Neuron (in vitro differentiated cells): ENCODE measurements around the gene TRAF1.

Source experiments
- H2AFZ ChIP-seq: one replicate; pipeline ENCODE4 v1.6.1; 2013; ENCODE audit warnings: low read depth, mild to moderate bottlenecking, inconsistent platforms, low read length, moderate library complexity
- H3K27me3 ChIP-seq: one replicate; pipeline ENCODE4 v1.6.1; 2013; ENCODE audit warnings: low read length; ENCODE audit not compliant: insufficient read depth
- H3K36me3 ChIP-seq: one replicate; pipeline ENCODE4 v1.6.1; 2013; ENCODE audit warnings: low read length; ENCODE audit not compliant: insufficient read depth
- H3K4me1 ChIP-seq: one replicate; pipeline ENCODE4 v1.6.1; 2013; ENCODE audit warnings: low read length; ENCODE audit not compliant: insufficient read depth
- H3K4me3 ChIP-seq: 2 replicates; pipeline ENCODE4 v1.5.1; 2013; ENCODE audit warnings: mild to moderate bottlenecking, low read length, moderate library complexity
- H3K9me3 ChIP-seq: one replicate; pipeline ENCODE4 v1.6.1; 2013; ENCODE audit warnings: low read length

The TRAF1 gene

DNA sequence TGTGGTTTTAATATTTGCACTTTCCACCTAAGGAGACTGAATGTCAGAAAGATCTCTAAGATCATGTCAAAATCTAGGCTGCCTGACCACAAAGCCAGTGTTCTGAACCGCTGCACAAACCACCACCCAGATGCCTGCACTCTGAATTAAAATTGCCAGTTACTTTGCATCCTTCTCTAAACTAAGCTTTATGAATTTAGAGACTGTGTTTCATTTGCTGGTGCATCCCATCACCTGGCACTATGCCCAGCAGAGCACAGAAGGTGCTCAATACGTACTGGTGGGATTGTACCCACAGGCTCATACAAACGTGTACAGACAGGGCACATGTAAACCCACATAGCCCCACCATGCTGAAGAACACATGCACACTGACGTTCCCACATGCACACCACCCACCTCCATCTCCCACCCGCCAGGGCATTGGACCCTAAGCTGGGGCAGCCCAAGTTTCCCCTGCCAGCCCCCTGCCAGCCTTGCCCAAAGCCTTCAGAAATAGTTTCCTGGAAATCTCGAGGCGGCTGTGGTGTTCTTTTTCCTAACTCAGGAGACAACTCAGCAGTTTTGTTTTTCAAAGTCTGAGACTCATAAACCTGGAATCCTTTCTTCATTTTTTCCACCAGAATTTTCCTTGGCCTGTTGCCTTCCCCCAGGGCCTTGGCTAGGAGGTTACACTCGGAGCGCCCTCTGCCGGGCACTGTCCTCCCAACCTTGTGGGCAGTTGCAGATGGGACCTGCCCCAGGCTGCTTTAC, 9.6 kb upstream of the TRAF1 start:
- H3K4me3 ChIP-seq: no peak overlapping the region
- no peaks in the 10 kb centered on the region for H3K4me1 ChIP-seq
- no peaks in the 10 kb centered on the region for H3K27me3 ChIP-seq
- no peaks in the 10 kb centered on the region for H3K9me3 ChIP-seq
- no peaks in the 10 kb centered on the region for H3K36me3 ChIP-seq
- no peak overlapping the region for H2AFZ ChIP-seq

DNA sequence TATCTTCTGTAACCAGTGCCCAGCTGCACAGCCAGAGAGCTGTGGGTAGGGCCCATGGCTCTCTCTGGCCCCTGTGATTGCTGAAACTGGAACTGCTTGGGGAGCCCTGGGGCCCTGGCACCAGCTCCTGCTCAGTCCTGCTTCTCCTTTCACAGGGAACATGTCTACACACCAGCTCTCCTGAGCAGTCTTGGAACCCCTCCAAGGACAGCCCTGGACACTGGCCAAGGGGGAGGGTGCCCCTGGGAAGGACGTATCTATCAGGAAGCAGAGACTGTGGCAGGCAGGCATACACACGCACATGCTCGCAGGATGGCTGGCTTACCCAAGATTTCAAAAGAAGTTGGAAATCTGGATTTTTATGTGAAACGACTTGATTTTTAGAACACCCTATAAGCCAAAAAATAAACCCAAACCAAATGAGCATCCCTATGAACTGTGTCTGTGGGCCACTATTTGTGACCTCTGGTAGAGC, 8.8 kb upstream of the TRAF1 start:
- Histone ChIP-seq H3K27me3 (no peaks in the 10 kb centered on the region), H3K4me1 (no peaks in the 10 kb centered on the region), H3K9me3 (no peaks in the 10 kb centered on the region), H3K36me3 (no peaks in the 10 kb centered on the region), H2AFZ (no peak overlapping the region), H3K4me3 (no peak overlapping the region)

- Histone ChIP-seq H2AFZ (no peak overlapping the region), H3K27me3 (no peaks in the 10 kb centered on the region), H3K4me3 (no peak overlapping the region), H3K9me3 (no peaks in the 10 kb centered on the region), H3K4me1 (no peaks in the 10 kb centered on the region), H3K36me3 (no peaks in the 10 kb centered on the region)
Observed at GRCh38 chr9:120934281-120934680, 7.7 kb upstream of the TRAF1 start.

DNA sequence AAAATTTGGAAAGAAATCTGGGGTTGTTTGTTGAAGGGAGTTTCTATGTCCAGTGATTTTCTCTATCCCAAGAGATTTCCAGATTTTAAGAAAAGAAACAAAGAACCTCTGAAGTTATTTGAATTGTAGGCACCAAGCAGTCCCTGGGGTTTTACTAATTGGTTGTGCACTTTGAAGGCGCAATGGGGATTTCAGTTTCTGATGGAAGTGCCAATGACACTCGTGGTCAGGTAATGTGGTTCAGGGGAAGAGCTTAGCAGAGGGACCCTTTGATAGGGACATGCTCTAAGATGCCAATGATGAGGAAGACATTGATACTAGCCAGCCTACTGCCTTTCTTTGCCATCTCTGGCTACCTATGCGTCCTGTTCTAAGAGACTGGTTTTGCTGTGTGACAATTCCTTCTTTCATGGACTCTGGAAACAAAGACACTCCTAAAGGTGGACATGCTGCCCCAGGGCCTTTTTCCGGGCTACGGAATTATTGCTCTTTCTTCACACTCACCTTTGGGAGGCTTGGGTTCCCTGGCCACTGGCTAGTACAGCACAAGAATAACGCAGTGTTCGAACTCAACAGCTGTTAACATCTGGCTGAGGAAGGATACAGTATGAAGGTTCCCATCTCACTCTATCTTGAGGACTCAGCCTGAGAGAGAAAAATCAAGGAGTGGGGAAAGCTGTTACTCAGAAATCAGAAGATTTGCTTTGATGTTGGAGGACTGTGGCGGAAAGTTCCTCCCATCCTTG, 6.9 kb upstream of the TRAF1 start:
- H3K4me1 ChIP-seq: no peaks in the 10 kb centered on the region
- no peak overlapping the region for H3K4me3 ChIP-seq
- H3K9me3 ChIP-seq: no peaks in the 10 kb centered on the region
- H3K36me3 ChIP-seq: no peaks in the 10 kb centered on the region
- H3K27me3 ChIP-seq: no peaks in the 10 kb centered on the region
- no peak overlapping the region for H2AFZ ChIP-seq

DNA sequence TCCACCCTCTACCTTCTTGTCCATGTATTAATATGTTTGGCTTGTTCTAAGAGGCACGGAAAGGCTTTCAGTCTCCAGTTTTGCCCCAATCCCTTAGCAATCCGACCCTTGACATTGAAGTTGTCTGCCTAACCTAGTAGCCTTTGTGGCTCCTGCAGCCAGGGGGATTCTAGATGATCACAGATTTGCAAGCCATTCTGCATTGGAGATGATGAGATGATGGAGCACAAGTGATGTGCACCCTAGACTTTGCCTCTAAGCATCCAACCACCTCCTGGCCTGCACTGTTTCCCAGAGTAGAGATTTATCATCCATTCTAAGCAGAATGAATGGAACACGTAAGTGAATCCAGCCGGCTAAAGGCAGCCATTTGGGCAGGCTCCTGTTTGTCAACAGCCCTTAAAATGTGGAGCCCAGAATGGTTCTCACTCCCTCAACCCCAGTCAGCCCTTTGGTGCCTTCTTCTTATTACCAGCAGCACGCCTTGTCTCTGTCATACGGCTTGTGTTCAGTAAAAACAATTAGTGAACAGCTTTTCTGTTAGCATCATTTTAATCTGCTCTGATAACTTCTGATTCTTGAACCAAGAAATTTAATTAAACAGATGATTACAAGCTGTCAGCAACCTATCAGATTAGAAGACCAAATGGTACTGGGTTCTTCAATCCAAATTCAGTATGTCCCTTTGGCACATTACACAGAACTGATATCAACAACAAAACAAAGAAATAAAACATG, 5.7 kb upstream of the TRAF1 start:
- Histone ChIP-seq H3K27me3 (no peaks in the 10 kb centered on the region), H3K9me3 (no peaks in the 10 kb centered on the region), H3K4me1 (no peaks in the 10 kb centered on the region), H3K4me3 (no peak overlapping the region), H2AFZ (no peak overlapping the region), H3K36me3 (no peaks in the 10 kb centered on the region)

DNA sequence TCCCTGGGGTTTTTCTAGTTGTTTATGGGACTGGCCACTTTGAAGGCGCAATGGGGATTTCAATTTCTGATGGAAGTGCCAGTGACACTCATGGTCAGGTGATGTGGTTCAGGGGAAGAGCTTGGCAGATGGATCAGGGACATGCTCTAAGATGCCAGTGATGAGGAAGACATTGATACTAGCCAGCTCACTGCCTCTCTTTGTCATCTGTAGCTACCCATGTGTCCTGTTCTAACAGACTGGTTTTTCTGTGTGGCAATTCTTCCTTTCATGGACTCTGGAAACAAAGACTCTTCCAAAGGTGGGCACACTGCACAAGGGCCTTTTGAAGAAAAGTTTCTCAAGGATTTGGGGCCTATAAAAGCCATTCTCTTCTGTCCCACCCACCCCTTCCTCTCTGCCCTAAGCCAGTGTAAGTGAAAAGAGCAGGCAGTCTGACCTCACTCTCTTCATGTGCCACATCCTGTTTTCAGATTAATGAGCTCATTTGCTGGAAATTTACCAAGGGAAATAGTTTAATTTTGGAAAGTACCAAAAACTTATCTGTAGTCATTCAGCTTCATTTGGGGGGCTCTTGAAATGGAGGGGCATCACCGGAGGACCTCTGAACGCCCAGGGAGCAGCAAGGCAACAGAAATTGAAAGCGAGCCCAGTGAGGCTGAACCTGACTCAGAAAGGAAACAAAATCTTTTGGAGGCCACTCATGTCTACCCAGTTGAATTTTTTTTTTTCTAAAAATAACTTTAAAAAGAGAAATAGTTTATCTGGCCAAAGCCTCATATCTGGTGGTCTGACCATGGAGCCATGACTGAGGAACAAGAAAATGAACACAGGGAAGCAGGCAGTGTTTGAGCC, 4.9 kb upstream of the TRAF1 start:
- Histone ChIP-seq H3K36me3 (no peaks in the 10 kb centered on the region), H3K9me3 (no peaks in the 10 kb centered on the region), H3K4me1 (no peaks in the 10 kb centered on the region), H3K27me3 (no peaks in the 10 kb centered on the region), H2AFZ (no peak overlapping the region), H3K4me3 (no peak overlapping the region)

GRCh38 chr9:120929229-120929791, 2.7 kb upstream of the TRAF1 start:
- H3K36me3 ChIP-seq: no peaks in the 10 kb centered on the region
- H3K27me3 ChIP-seq: no peaks in the 10 kb centered on the region
- H3K9me3 ChIP-seq: no peaks in the 10 kb centered on the region
- no peaks in the 10 kb centered on the region for H3K4me1 ChIP-seq
- H2AFZ ChIP-seq: no peak overlapping the region
- H3K4me3 ChIP-seq: no peak overlapping the region

DNA sequence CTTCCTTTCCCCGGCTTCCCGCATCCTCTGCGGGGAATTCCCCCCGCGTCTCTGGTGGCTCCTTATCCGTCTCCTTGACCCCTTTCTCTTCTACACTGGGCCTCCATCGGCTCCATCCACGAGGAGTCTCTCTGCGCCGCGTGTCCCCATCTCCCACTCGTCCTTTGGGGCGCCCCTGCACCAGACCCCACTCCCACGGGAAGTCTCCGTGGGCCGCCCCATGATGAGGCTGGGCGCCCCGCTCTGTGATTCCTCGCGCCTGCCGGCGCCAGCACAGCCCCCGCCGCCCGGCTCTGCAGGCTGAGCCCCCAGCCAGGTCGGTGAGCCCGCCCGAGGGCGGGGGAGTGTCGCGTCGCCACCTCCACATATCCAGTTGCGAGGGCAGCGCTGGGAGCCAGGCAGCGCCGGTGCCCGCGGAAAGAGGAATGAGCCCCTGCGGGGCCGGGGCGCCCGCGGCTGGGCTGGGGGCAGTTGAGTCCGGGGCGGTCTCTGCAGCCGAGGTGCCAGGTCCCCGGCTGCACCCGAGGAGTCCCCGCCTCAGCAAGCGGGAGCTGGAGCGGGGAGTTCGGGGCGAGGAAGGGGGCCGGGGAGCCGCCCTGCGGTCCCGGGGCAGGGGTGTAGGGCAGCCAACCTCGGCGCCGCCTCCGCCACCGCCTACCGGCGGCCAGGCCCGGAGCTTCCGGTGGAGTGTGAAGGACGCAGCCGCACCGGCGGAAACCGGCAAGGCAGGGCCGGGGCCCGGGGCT, 2.1 kb upstream of the TRAF1 start:
- no peaks in the 10 kb centered on the region for H3K27me3 ChIP-seq
- H3K9me3 ChIP-seq: no peaks in the 10 kb centered on the region

DNA sequence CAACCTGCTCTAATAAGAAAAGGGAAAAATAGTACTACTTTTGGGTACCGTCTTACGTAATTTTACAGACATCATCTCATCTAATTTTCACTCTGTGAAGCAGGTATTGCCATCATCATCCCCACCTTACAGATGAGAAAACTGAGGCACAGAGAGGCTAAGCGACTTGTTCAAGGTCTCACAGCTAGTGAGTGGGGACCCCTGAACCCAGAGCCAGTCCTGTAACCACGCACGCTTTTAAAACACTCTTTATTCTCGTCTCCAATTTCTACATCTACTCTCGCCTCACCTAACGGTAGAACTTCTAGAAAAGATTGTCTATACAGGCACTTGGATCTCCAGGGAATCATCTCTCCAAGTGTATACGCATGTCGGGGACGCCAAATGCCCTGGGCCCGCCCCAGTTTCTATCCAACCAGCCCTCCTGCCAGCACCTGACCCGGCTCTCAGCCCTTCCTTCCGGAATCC, 1.5 kb upstream of the TRAF1 start:
- no peak overlapping the region for H2AFZ ChIP-seq
- no peaks in the 10 kb centered on the region for H3K36me3 ChIP-seq
- no peak overlapping the region for H3K4me3 ChIP-seq
- no peaks in the 10 kb centered on the region for H3K4me1 ChIP-seq
- no peaks in the 10 kb centered on the region for H3K27me3 ChIP-seq
- no peaks in the 10 kb centered on the region for H3K9me3 ChIP-seq

More for the DNA sequence above, 2.1 kb upstream of the TRAF1 start:
- Histone ChIP-seq H3K4me1 (no peaks in the 10 kb centered on the region), H2AFZ (no peak overlapping the region), H3K36me3 (no peaks in the 10 kb centered on the region), H3K4me3 (no peak overlapping the region)

DNA sequence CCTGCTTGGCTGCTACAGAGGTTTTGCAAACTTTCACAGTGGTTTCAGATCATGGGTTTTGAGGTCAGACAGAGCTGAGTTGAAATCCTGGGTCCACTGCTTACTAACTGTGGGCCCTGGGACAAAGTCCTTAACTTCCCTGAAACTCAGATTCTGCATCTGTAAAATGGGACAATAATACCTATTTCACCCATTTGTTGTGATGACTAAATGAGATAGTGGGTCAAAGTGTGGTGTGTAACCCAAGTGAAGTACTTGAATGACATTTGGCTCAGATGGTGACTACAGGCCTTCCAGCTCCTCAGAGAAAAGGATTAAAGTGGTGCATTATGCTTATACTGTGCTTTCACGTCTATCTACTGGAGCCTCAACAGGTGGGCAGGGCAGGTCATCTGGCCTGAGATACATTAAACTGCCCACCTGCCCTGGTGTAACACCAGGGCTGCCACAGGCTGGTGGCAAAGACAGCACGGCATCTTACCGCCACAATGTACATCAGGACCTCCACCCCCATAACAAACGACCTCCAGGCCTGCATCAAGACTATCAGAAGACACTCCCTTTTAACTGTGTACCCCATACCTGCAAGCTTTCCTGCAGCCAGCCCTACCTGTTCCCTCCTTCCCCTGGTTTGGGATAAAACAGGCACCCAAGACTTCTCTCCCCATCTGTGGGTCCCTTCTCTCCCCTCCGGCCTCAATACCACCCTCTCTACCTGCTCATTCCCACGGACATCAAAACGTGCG, 846 bp upstream of the TRAF1 start:
- Histone ChIP-seq H3K36me3 (no peaks in the 10 kb centered on the region), H3K4me1 (no peaks in the 10 kb centered on the region), H3K27me3 (no peaks in the 10 kb centered on the region), H3K4me3 (no peak overlapping the region), H3K9me3 (no peaks in the 10 kb centered on the region), H2AFZ (no peak overlapping the region)

DNA sequence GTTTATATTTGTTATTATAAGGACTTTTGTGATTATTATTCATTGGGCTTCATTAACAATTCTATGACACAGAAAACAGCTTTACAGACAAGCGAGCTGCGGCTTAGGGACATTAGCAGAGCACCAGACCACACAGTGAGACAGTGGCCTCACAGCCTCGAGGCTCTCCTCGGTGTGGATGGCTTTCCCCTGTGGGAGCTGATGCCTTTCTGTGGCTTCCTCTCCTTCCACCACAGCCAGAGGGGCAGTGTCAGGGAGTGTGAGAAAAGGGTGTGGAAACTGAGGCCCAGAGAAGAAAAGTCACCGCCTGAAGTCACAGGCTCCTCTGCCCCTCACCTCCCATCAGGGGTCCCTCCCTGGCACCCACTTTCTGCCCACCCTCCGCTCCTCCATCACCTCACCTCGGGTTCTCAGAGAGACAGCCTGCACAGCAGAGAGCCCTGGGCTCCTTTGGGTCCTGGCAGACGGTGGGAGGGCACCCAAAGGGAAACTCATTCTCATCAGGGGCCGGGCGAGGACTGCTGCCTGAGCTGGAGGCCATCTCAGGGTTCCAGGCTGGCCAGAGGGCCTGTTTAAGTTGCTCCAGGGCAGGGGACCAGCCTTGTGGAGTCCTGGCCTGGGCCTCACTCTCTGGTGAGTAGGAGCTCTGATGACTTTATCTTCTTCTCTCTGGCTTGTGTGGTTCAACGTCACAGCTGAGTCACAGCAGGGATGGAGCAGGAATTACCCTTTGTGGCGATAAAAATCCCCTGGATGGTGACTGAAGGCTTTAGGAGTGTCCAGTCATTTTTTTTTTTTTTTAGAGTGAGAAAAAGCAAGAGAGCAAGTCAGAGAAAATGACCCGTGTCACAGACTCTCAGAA, 830 bp downstream of the TRAF1 start:
- Histone ChIP-seq H3K27me3 (no peaks in the 10 kb centered on the region), H2AFZ (no peak overlapping the region), H3K36me3 (no peaks in the 10 kb centered on the region), H3K4me3 (no peak overlapping the region), H3K4me1 (peaks cover under 1% of the 10 kb centered on the region), H3K9me3 (no peaks in the 10 kb centered on the region)
